ENCODE results near the gene CALML3.
A peak's percentile ranks its signal among the peaks of the same experiment; 100 is the strongest.

The CALML3 gene

DNA sequence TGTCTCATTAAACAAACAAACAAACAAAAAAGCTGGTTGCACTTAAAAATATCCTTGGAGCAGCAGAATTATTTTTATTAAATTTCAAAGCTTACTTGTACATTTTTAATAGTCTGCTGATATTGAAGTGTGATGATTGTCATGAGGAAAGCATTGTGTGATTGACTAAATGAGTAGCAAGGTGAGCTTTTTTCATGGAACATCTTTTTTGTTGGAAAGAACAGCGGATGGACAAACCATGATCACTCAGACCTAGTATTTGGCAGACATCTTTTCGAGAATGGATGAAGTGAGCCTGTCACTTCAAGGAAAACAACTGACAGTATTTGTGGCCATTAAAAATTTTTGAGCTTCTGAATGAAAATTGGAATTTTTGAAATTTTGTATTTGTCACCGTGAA lies 5.7 kb upstream of the CALML3 start:
- no peak overlapping the region for H3K4me3 ChIP-seq (ENCODE audit: low read length)
- DNase-seq (ENCODE audit: low read depth, low spot score), result no peak

DNA sequence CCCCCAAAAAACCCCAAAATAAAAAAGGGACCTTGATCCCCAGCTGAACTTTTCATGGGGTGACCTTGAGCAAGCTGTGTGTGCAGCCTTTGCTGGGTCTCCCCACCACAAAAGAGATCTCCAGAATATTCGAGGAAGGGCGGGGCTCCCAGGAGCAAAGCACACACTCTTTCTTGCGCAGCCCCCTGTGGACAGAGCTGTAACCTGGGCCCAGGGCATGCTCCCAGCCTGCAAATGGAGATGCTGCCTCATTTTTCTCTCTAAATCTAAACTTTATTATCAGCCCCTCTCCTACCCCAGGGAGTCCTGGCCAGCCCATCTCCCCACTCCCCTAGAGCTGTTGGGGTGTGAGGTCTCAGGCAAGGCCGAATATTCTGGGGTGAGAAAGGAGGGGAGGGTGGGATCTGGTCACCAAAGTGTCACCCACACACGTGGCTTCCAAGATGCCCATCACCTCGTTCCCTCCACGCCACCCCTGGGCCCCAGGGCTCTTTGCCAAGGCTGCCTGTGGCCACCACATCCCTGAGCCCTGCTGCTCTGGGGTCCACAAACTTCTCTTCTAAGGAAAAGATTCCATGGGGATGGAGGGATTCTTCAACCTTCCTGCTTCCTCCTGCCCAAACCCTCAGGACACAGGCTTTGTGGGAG lies 1.7 kb upstream of the CALML3 start:
- H3K4me3 ChIP-seq (ENCODE audit: low read length), result no peak overlapping the region
- no peak for DNase-seq (ENCODE audit: low read depth, low spot score)

DNA sequence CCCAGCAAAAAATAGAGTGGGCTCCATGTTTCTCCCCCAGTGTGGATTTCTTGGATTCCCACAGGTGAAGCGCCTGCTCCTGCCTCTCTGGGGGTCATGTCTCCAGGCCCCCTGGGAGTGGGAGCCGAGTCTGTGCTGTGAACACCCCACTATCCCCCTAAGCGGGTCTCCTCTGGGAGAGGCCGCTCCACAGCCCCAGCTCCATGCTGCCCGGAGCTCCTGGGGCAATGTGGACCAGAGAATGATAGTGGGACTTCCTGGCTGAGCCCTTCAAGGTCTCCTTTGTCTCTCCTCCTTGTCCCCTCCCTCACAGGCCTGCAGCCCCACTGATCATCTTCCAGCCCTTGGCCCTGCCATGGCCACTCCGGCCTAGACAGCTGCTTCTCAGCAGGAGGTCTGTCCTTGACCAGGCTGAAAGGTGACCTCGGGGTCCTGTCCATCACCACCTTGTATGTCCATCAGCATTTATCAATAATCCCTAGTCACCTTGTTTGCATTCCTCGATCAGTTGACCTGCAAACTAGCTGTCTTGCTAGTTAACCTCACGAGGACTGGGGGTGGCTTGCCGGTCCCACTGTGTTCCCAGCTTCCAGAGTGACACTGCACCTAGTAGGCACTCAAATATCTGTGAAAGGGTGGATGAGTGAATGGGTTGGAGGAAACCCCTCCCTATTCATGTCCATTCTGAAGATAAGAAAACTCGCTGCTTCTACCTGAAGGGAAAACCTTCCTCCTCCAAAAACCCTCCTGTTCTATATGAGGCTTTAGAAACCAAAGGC lies 776 bp upstream of the CALML3 start:
- no peak for DNase-seq (ENCODE audit: low read depth, low spot score)
- H3K4me3 ChIP-seq (ENCODE audit: low read length), result no peak overlapping the region

DNA sequence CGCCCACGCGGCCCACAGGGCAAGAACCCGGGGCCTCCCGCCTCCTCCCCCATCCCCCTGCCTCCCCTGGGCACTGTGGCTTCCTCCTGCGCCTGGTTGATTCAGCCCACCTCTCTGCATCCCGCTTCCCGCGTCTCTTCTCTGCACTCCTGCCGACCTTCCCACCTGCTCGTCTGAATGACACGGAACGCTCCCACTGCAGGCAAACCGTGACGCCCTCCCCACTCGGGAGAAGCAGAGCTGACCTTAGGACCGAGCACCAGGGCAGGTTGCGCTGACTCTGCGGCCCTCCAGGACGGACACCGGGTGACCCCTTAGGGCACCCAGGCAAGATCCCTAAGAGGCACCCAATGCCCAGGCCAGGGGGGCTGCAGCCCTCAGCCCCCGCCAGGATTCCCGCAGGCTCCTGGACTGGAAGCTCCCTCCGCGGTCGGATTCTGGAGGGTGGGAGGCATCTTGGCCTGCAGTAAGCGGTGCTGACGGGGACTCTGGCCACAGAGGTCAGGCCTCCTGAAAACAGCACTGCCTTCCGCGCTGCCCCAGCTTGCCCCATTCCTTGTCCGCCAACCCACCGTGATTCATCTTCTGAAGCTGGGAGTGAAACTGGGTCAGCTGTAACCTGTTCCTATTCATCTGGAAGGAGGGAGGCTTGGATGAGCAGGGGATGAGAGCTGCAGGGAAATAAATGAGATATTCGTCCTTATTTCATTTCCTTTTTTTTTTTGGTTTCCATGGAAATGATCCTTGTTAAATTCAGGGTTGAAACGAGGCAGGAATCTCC lies 990 bp downstream of the CALML3 start:
- no peak overlapping the region for H3K4me3 ChIP-seq (ENCODE audit: low read length)
- no peak for DNase-seq (ENCODE audit: low read depth, low spot score)

DNA sequence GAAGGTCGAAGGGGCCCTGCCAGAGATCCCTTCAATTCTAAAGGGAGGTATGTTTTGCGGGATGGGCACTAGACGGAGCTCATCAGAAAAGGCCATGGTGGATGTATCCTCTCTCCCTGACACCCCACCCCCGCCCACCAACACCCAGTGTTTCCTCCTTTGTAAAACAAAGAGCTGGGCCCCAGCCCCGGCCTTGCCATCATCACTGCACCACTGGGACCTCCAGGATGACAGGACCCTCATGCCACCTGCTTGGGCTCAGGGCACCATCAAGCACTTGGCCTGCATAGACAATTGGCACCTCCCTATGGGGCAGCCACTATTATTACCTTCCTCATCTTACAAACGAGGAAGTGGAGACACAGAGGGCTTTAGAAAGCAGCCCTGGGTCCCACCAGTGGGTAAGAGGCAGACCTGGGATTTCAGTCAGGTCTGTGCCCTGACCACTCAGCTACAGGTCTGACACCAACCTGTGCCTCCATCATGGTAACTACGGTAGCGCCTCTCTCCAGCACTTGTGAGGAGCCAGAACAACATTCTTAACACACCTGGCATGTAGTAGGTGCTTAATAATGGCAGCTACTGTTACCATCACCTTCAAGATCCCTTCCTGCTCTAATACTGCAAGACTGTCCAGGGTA lies 2.0 kb downstream of the CALML3 start:
- H3K4me3 ChIP-seq (ENCODE audit: low read length), result no peak overlapping the region
- DNase-seq (ENCODE audit: low read depth, low spot score), result no peak

DNA sequence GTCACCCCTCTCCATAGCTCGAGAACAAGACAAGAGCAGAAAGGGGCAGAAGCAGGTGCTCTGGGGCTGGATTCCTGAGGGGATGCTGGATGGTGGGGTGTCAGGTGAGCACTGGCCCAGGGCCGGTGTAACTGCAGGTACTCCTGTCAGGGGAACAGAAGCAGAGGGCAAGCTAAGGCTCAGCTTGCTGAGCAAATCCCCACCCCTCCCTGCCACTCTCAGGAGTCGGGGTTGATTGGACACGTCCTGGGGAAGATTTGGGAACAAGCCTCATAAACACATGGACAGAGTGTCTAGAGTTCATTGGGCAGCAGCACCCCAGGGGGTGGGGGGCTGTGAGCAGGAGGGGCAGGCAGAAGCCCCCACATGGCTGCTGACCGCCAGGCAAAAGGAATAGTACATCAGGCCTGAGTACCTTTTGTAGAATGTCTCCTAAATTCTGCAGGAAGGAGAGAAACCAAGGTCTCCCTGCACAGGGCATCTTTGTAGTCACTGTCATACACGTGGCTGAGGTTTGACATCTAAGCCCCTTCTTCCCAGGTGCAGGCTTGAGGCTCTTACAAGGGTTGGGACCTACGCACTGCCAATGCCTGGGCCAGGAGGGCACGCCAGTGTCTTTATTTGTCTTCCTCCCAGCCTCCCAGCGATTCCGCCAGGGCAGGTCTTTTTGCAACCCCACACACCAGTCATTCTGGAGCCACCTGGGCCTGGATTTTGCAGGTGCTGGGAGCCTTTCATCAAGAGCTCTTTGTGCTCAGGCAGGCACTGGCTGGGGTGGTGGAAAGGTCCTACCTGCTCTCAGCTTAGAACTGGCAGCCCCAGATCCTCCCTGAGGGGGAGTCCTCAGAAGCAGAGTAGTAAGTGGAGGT lies 2.8 kb downstream of the CALML3 start:
- no peak overlapping the region for H3K4me3 ChIP-seq (ENCODE audit: low read length)
- DNase-seq (ENCODE audit: low read depth, low spot score), result peak; percentile 10

DNA sequence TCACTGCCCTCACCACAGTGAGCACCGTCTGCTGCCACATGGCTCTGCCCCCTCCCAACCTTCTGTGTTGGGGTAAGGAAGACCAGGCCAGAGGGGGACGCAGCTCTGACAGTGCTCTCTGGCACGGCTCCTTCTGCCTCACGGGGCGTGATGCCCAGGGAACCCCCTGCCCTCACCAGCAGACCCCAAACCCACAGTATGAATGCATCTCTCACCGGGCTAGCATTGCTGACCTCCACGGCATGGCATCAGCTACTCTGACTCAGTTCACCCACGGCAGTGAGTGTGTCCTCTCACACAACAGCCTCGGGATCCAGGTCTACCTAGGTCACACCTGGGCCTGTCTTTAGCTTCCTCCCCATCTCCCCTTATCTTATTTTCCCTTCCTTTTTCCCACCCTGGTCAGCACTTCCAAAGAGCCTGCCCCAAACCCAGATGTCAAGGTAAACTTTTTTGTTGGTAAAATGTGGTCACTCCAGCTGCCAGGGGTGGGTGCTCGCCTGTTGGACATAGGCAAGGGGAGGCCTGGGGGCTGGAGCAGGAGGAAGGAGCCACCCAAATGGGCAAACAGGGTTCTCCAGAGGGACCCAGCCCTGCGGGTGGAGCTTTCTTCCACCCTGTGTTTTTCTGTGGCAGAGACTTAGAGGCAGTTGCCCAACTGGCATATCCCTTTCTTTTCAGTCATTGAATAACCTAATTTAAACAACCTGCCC lies 4.4 kb downstream of the CALML3 start:
- DNase-seq (ENCODE audit: low read depth, low spot score), result no peak
- no peak overlapping the region for H3K4me3 ChIP-seq (ENCODE audit: low read length)

DNA sequence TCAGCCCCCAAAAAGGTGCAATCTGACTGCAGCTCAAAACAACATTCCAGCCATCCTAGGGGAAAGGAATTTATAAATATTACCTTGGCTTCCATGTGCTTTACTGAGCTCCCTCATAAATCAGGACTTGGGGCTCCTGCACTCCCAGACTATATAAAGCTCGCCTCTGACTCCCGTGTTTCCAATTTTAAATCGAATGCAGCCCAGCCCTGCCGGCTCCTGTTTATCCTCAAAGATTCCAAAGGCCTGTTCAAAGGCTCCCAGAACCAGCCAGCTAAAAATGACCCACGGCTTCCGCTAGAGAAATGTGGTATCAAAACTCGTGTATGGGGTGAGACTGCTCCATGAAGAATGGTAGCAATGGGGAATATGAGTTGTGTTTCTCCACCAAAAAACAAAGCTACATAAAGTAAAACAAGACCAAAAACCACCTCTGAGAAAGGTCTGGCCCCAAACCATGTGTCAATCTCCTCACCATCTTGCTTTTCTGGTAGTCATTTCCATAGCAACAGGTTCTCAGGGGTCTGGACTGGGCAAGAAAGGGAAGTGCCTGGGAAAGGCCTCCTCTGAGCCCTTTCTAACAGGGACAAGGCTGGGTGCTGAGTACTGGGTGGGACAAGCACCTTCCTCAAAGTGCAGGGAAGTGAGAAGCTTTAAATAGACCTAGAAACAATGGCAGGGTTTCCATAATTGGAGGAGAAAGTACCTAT lies 5.1 kb downstream of the CALML3 start:
- DNase-seq (ENCODE audit: low read depth, low spot score), result no peak
- H3K4me3 ChIP-seq (ENCODE audit: low read length), result no peak overlapping the region

DNA sequence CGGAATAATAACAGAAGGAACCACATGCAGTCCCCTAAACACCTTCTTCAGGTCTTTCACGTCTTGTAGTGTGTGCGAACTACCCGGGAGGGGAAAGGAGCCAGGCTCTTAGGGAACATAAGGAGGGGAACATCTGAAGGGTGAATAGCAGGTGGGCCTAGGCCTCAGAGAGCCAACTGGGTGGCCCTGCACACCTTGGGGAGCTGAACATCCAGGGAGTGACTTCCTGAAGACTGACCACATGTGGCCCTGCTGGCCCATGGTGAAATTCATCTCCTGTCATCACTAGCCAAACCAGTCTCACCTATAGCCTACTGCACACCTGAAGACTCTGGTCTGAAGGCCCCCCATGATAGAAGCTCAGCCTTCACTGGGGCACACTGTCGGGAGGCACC lies 5.6 kb downstream of the CALML3 start:
- no peak for DNase-seq (ENCODE audit: low read depth, low spot score)
- H3K4me3 ChIP-seq (ENCODE audit: low read length), result no peak overlapping the region

DNA sequence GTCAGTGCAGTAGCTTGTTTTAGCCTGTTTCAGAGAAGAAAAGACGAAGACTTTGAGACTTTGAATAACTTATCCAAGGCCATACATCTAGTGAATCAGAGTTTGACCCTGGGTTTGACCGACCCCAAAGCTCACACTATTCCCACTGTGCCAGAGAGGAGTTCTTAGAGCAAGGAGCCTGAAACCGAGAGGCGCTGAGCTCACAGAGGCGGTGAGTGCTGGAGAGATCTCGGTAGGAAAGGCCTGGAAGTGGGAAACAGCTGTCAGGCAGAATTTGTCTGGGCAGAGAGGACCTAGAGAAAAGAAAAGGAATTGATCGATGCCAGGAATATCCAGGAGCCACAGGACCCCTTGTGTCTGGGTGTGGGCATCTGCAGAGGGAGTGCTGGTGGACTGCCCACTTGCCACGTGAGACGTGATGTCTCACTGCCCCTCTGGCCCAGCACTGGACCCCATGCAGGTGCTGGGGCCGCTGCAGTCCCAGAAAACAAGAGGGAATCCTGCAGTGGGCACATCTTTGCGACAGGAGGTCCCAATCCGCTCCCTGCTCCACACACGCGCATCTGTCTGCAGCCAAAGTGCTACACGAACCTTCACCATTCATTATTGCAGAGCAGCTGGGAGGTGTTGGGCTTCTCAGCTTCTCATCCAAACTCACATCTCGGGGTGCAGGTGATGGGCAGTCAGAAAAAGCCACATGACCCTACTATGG lies 6.2 kb downstream of the CALML3 start:
- no peak for DNase-seq (ENCODE audit: low read depth, low spot score)
- no peak overlapping the region for H3K4me3 ChIP-seq (ENCODE audit: low read length)

DNA sequence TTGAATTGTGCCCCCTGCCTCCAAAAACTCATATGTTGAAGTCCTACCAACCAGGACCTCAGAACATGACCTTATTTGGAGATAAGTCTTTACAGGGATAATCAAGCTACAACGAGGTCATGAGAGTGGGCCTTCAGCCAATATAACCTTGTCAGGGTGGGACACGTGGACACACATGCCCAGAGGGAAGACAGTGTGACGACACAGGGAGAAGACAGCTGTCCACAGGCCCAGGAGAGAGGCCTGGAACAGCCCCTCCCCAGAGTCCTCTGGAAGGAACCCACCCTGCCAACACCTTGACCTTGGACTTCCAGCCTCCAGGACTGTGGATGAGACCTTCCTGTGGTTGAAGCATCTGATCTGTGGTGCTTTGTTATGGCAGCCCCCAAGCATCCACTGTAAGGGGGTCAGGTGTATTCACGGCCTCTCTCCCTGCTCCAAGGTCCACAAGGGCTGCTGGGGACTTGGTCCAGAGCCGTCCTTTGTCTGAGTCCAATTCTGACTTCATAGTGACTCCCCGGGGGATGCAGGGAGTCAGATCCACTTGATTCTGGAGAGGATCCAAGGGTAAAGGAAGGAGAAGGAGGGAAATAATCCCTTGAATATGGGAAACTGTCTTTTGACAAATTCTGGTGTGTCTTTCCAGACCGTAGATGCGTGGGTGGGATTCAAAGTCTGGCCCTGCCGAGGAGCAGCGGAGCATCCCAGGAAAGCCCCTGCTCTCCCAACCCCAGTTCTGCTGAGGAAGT lies 7.0 kb downstream of the CALML3 start:
- DNase-seq (ENCODE audit: low read depth, low spot score), result no peak
- no peak overlapping the region for H3K4me3 ChIP-seq (ENCODE audit: low read length)

DNA sequence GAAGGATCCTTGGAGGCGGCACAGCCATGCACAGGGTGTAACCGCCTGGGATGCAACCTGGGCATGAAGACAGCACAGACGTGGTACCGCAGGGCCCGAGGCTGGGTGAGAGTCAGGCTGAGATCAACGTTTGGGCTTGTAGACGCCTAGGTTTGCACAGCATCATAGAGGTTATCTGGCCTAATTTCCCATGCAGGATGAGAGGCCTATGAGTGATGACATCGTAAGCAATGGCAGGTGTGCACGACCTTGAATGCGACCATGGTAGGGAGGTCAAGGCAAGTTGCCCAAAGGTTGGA lies 7.5 kb downstream of the CALML3 start:
- DNase-seq (ENCODE audit: low read depth, low spot score), result no peak
- no peak overlapping the region for H3K4me3 ChIP-seq (ENCODE audit: low read length)

DNA sequence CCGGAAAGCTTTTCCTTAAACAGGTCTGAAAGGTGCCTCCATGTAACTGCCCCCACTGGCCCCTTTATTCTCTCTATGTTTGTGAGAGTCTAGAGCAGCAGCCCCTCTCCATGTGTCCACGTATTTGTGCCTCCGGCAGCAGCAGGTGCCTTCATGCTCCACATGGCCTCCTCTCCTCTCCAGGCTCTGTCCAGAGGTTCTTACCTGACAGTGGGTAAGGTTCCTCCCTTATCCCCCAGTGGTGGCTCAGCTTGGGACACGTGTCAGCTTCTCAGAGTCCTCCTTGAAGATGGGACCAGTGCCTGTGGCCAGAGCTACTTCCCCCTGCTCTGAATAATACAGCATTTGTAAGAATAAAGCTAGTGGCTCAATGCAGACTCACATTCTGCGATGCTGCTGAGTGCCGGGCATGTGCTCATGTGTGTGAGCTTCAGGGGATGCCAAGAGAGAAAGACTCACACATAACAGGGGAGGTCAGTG lies 7.9 kb downstream of the CALML3 start:
- DNase-seq (ENCODE audit: low read depth, low spot score), result no peak
- no peak overlapping the region for H3K4me3 ChIP-seq (ENCODE audit: low read length)

DNA sequence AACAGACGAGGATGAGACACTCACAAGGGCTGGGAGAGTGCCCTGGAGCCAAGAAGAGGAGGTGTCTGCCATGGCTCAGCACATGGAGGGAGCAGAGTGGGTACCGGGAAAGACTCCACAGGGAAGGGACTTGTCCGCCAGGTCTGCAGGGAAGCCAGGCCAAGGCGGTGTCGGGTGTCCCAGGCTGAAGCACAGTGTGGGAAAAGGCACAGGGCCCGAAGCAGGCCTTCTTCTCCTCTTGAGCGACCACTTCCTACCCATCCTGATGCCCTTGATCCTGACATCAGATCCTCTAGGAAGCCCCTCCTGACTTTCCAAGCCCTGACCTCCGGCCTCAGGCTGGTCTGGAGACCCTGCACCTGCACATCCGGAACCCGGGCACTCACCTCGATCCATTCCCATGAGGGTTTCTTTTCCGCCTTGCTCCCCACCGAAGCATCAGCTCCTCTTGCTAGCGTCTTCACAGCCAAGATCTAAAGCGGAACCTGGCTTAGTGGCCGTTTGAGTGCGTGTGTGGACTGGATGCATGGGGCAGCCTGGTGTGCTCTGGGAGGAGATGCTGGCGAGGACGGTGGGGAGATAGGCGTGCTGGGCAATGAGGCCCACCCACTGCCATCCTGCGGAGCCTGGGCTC lies 8.5 kb downstream of the CALML3 start:
- no peak overlapping the region for H3K4me3 ChIP-seq (ENCODE audit: low read length)
- no peak for DNase-seq (ENCODE audit: low read depth, low spot score)

DNA sequence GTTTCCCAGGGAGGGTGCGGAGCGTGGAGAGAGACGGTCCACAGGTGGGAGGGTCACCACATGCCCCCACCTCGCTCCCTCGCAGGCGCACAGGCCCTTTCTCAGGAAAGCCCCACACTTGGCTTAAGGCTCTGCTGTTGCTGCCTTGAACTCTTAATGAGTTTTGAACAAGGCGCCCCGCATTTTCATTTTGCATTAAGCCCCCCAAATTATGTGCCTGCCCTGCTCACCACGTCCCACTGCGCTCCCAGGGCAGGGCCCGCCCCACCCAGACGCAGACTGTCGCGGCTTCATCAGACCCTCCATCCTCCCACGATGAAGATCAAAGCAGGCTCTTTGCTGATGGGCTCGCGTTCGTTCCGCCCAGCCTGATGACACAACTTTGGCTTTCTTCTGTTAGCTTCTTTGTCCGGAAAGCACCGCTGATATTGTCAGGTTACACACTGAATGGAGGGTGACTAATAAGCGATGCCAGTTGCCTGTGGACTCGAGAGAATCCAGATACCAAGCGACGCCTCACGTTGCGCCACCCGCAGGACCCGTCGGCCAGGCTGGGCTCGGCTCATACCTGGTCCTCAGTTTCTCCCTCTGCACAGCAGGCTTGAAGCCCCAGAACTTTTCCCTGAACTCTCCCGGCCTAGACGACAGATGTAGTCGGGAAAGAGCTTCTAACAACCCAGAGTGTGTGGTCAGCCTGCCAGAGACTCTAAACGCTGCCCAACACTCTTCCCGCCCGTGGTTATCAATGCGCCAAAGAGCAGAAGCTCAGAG lies 9.5 kb downstream of the CALML3 start:
- H3K4me3 ChIP-seq (ENCODE audit: low read length), result no peak overlapping the region
- no peak for DNase-seq (ENCODE audit: low read depth, low spot score)

Data from Jurkat, Clone E6-1 (cell line).